Common myeloid progenitor, CD34-positive (primary cell): Measurements from ENCODE around the gene NCAPG2. TPM values are rescaled to one million over a fixed set of nuclear protein-coding genes. Genes with fewer than 3 reads are reported as not detected.

ENCODE experiments used
- CTCF ChIA-PET: fragments of 350-600 bp; sonication (Branson Sonifier 250); formaldehyde crosslinking; loops from one replicate; lab custom pipeline; 2021; ENCODE audit warnings: antibody characterized with exemption; lab: Charles Lee
- POLR2A ChIA-PET: fragments of 350-600 bp; sonication (Branson Sonifier 250); formaldehyde crosslinking; loops from one replicate; lab custom pipeline; 2021; ENCODE audit warnings: antibody characterized with exemption; lab: Charles Lee
- DNase-seq, 3 donors: peaks; one replicate each; pipeline versions ENCODE4 v3.0.0 to v3.0.0-alpha.2; 2013
- H3K27ac ChIP-seq, 2 experiments: 1 replicate in 1 of 2; 2 replicates in 1 of 2; pipeline ENCODE4 v1.7.0; 2013; ENCODE audit warnings: inconsistent platforms in 2 of 2, low read length in 2 of 2, mild to moderate bottlenecking in 2 of 2, low read depth in 1 of 2, moderate library complexity in 1 of 2; ENCODE audit not compliant: severe bottlenecking in 2 of 2, insufficient read depth in 1 of 2, poor library complexity in 1 of 2
- H3K27me3 ChIP-seq, 5 experiments: replicated peaks in 2 of 5; 1 replicate in 3 of 5; 2 replicates in 2 of 5; pipeline versions ENCODE4 v1.6.1 to v1.7.0; 2013; ENCODE audit warnings: low read length in 4 of 5, mild to moderate bottlenecking in 2 of 5, moderate library complexity in 2 of 5, inconsistent platforms in 1 of 5; ENCODE audit not compliant: insufficient read depth in 5 of 5, control insufficient read depth in 4 of 5
- H3K36me3 ChIP-seq, 4 experiments: 1 replicate in 2 of 4; 2 replicates in 2 of 4; pipeline versions ENCODE4 v1.6.1 to v1.7.0; 2013; ENCODE audit warnings: low read length in 3 of 4, control low read depth in 1 of 4, mild to moderate bottlenecking in 1 of 4; ENCODE audit not compliant: control insufficient read depth in 4 of 4, insufficient read depth in 4 of 4
- H3K4me1 ChIP-seq, 4 experiments: 1 replicate in 3 of 4; 2 replicates in 1 of 4; pipeline versions ENCODE4 v1.6.1 to v1.7.1; 2013; ENCODE audit warnings: low read length in 3 of 4, mild to moderate bottlenecking in 3 of 4, control low read depth in 1 of 4, inconsistent platforms in 1 of 4, moderate library complexity in 1 of 4; ENCODE audit not compliant: control insufficient read depth in 4 of 4, insufficient read depth in 4 of 4; ENCODE audit errors: control extremely low read depth in 1 of 4
- H3K4me3 ChIP-seq, 7 experiments: 1 replicate in 4 of 7; 2 replicates in 3 of 7; pipeline versions ENCODE4 v1.5.1 to v1.7.0; 2013; ENCODE audit warnings: mild to moderate bottlenecking in 7 of 7, low read length in 6 of 7, moderate library complexity in 6 of 7, inconsistent platforms in 2 of 7, low read depth in 2 of 7, control low read depth in 1 of 7; ENCODE audit not compliant: insufficient read depth in 4 of 7, control insufficient read depth in 1 of 7; ENCODE audit errors: extremely low read depth in 1 of 7
- H3K9me3 ChIP-seq, 5 experiments: 1 replicate in 4 of 5; 2 replicates in 1 of 5; pipeline versions ENCODE4 v1.6.1 to v1.7.1; 2013; ENCODE audit warnings: low read length in 4 of 5, mild to moderate bottlenecking in 2 of 5, inconsistent platforms in 1 of 5, low read depth in 1 of 5, moderate library complexity in 1 of 5; ENCODE audit not compliant: control insufficient read depth in 4 of 5, insufficient read depth in 2 of 5; ENCODE audit errors: control extremely low read depth in 1 of 5
- WGBS: methylation state at CpG from one replicate; pipeline ENCODE4 v1.1.5; 2013; ENCODE audit not compliant: insufficient coverage; 5-methylcytosine and 5-hydroxymethylcytosine counted together
- polyA plus RNA-seq: library from polyadenylated mRNA; unstranded; fragments of 120-200 nt; gene quantifications from one replicate; pipeline ENCODE4 v1.2.1, GENCODE V29; 2013

NCAPG2 gene
- 10.3 TPM for polyA plus RNA-seq

- DNase-seq, result peak; percentile 97 to 98 (median 98)
- Histone ChIP-seq H3K27ac (peak within 1 kb of the TSS; percentile 54 to 86), H3K27me3 (no peaks in the 10 kb centered on the region), H3K4me1 (peaks cover 2 to 31% (median 23%) of the 10 kb centered on the region in 4 experiments), H3K4me3 (peak within 1 kb of the TSS; percentile 65 to 97 (median 88)), H3K36me3 (peaks cover 0 to 23% (median 4%) of the 10 kb centered on the region in 4 experiments), H3K9me3 (peaks cover 0 to 10% (median 6%) of the 10 kb centered on the region in 5 experiments)
- POLR2A ChIA-PET, result no interaction called here
- WGBS, result 0% methylated on average over 52 of the region's 78 CpGs
- CTCF ChIA-PET, result interaction anchor here (1.2 to 1.4 kb wide), 3 partner anchors 9 to 18 kb away, joined by 3 to 5 read pairs (median 4); no protein-coding TSS in a partner anchor
These were observed at the start of gene NCAPG2 for GRCh38 chr7:158704524-158705233. NCAPG2 (minus strand) TSS chr7:158704804; CDS start chr7:158701899, 2,905 bp downstream.

- DNase-seq, result no peak
- H3K9me3 ChIP-seq, result no peaks in the 10 kb centered on the region
- no peak overlapping the region for H3K4me3 ChIP-seq
- ChIA-PET POLR2A (no interaction called here), CTCF (interaction anchor here (0.6 to 1.7 kb wide), 5 partner anchors 9 to 223 kb away, joined by 3 to 4 read pairs (median 3); no protein-coding TSS in a partner anchor)
- H3K27me3 ChIP-seq, result no peaks in the 10 kb centered on the region
- 100% methylated on average over 1 of the region's 5 CpGs for WGBS
- H3K36me3 ChIP-seq, result peaks cover 18 to 64% (median 49%) of the 10 kb centered on the region in 4 experiments
- H3K27ac ChIP-seq, result no peak overlapping the region
- no peaks in the 10 kb centered on the region for H3K4me1 ChIP-seq
These were observed 49.3 kb upstream of the NCAPG2 start for GRCh38 chr7:158753900-158754299.

- POLR2A ChIA-PET, result no interaction called here
- no peaks in the 10 kb centered on the region for H3K9me3 ChIP-seq
- CTCF ChIA-PET, result interaction anchor here (1.3 to 5.8 kb wide), 2 partner anchors 11 to 13 kb away, joined by 3 to 19 read pairs; no protein-coding TSS in a partner anchor
These were observed 47.1 kb upstream of the NCAPG2 start for GRCh38 chr7:158751751-158752150.

GRCh38 chr7:158751199-158751598 is 46.6 kb upstream of the NCAPG2 start:
- Histone ChIP-seq H3K4me1 (no peaks in the 10 kb centered on the region), H3K4me3 (no peak overlapping the region), H3K27ac (no peak overlapping the region), H3K9me3 (no peaks in the 10 kb centered on the region), H3K27me3 (no peaks in the 10 kb centered on the region), H3K36me3 (peaks cover 14 to 69% (median 51%) of the 10 kb centered on the region in 4 experiments)
- DNase-seq, result no peak
- no CpG with 5 or more reads among the region's 2 CpGs for WGBS
- CTCF ChIA-PET, result interaction anchor here (1.3 to 5.8 kb wide), 4 partner anchors 8 to 18 kb away, joined by 3 to 19 read pairs (median 6); no protein-coding TSS in a partner anchor
- POLR2A ChIA-PET, result no interaction called here

More at GRCh38 chr7:158751751-158752150, 47.1 kb upstream of the NCAPG2 start:
- Histone ChIP-seq H3K36me3 (peaks cover 16 to 66% (median 50%) of the 10 kb centered on the region in 4 experiments), H3K27me3 (no peaks in the 10 kb centered on the region), H3K27ac (no peak overlapping the region), H3K4me1 (no peaks in the 10 kb centered on the region), H3K4me3 (no peak overlapping the region)
- DNase-seq, result no peak
- 100% methylated on average over 2 of the region's 3 CpGs for WGBS

GRCh38 chr7:158750702-158751101 is 46.1 kb upstream of the NCAPG2 start:
- POLR2A ChIA-PET, result no interaction called here
- no peak overlapping the region for H3K4me3 ChIP-seq
- no peak for DNase-seq
- no peaks in the 10 kb centered on the region for H3K9me3 ChIP-seq
- no peaks in the 10 kb centered on the region for H3K4me1 ChIP-seq
- H3K36me3 ChIP-seq, result peaks cover 12 to 70% (median 48%) of the 10 kb centered on the region in 4 experiments
- WGBS, result 94% methylated on average over 3 of the region's 3 CpGs
- CTCF ChIA-PET, result interaction anchor here (0.9 to 5.8 kb wide), 5 partner anchors 9 to 55 kb away, joined by 3 to 19 read pairs (median 3); no protein-coding TSS in a partner anchor
- no peaks in the 10 kb centered on the region for H3K27me3 ChIP-seq
- H3K27ac ChIP-seq, result no peak overlapping the region

- no peaks in the 10 kb centered on the region for H3K27me3 ChIP-seq
- no peak for DNase-seq
- H3K27ac ChIP-seq, result no peak overlapping the region
- H3K4me1 ChIP-seq, result no peaks in the 10 kb centered on the region
- ChIA-PET POLR2A (no interaction called here), CTCF (interaction anchor here (2.1 to 5.8 kb wide), 2 partner anchors 9 to 17 kb away, joined by 8 to 19 read pairs; no protein-coding TSS in a partner anchor)
- no peaks in the 10 kb centered on the region for H3K9me3 ChIP-seq
- 98% methylated on average over 9 of the region's 9 CpGs for WGBS
- peaks cover 3 to 70% (median 45%) of the 10 kb centered on the region in 4 experiments for H3K36me3 ChIP-seq
- no peak overlapping the region for H3K4me3 ChIP-seq
These were observed 44.8 kb upstream of the NCAPG2 start for GRCh38 chr7:158749396-158749795.

GRCh38 chr7:158748335-158748734 is 43.7 kb upstream of the NCAPG2 start:
- Histone ChIP-seq H3K27me3 (no peaks in the 10 kb centered on the region), H3K9me3 (no peaks in the 10 kb centered on the region), H3K4me1 (no peaks in the 10 kb centered on the region), H3K27ac (no peak overlapping the region), H3K4me3 (no peak overlapping the region), H3K36me3 (peaks cover 5 to 72% (median 41%) of the 10 kb centered on the region in 4 experiments)
- 86% methylated on average over 7 of the region's 10 CpGs for WGBS
- ChIA-PET CTCF (interaction anchor here (0.7 to 5.8 kb wide), 5 partner anchors 8 to 52 kb away, joined by 3 to 19 read pairs (median 3); no protein-coding TSS in a partner anchor), POLR2A (no interaction called here)
- no peak for DNase-seq
